Keratinocyte (primary cell): ENCODE measurements around the gene MAD1L1.

Experiments
- EZH2 ChIP-seq: IDR thresholded peaks from one replicate; pipeline ENCODE4 v1.6.1; 2012; ENCODE audit warnings: inconsistent platforms, mild to moderate bottlenecking, low read length, moderate library complexity
- TF ChIP-seq, protein P1 (sequence below), 3 experiments: IDR thresholded peaks in 1 of 3; conservative IDR thresholded peaks in 1 of 3; optimal IDR thresholded peaks in 1 of 3; 2 replicates in 2 of 3; 3 replicates in 1 of 3; pipeline versions ENCODE3 to v1.5.1; 2011; ENCODE audit warnings: low read length in 3 of 3, mild to moderate bottlenecking in 3 of 3, moderate library complexity in 2 of 3, control low read depth in 1 of 3, inconsistent platforms in 1 of 3; ENCODE audit not compliant: insufficient read depth in 2 of 3; ENCODE audit errors: extremely low read depth in 1 of 3

DNA sequence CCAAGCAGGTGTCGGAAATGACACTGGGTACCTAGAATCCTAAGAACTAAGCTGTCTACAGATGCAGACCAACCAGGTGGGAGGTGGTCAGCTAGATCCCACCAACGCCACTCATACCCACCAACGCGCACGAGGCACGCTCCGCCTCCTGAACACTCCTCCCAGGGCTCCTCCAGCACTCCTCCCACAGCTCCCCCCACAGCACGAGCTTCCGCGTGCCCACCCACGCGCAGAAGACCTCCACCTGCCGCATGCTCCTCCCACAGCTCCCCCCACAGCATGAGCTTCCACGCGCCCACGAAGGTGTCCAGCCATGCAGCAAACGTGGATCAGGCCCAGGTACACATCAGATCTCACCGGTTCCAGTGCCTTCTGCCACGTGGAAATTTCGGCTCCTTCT lies 196.0 kb downstream of the MAD1L1 start:
- TF ChIP-seq, protein P1, sequence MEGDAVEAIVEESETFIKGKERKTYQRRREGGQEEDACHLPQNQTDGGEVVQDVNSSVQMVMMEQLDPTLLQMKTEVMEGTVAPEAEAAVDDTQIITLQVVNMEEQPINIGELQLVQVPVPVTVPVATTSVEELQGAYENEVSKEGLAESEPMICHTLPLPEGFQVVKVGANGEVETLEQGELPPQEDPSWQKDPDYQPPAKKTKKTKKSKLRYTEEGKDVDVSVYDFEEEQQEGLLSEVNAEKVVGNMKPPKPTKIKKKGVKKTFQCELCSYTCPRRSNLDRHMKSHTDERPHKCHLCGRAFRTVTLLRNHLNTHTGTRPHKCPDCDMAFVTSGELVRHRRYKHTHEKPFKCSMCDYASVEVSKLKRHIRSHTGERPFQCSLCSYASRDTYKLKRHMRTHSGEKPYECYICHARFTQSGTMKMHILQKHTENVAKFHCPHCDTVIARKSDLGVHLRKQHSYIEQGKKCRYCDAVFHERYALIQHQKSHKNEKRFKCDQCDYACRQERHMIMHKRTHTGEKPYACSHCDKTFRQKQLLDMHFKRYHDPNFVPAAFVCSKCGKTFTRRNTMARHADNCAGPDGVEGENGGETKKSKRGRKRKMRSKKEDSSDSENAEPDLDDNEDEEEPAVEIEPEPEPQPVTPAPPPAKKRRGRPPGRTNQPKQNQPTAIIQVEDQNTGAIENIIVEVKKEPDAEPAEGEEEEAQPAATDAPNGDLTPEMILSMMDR (optimal IDR thresholded peaks at IDR 0.05 in 1 of 3, IDR thresholded peaks at IDR 0.05 in 1 of 3, conservative IDR thresholded peaks at IDR 0.05 in 1 of 3; ENCODE audit: extremely low read depth in 1 of 3, insufficient read depth in 2 of 3, low read length in 3 of 3), result no peak
- no peak for TF ChIP-seq EZH2
